Chondrocyte (in vitro differentiated cells): ENCODE data around the gene MSL1. TPM values are rescaled to one million over a fixed set of nuclear protein-coding genes. Genes with fewer than 3 reads are reported as not detected.

Experiments used
- DNase-seq: peaks from one replicate; pipeline ENCODE4 v3.0.0; 2021; ENCODE audit warnings: mixed read lengths, low spot score
- H3K27ac Mint-ChIP-seq: one replicate; pipeline ENCODE4 v1.8.0; 2021; ENCODE audit warnings: mild to moderate bottlenecking, moderate library complexity, mixed read lengths; ENCODE audit not compliant: unreplicated experiment
- H3K27me3 Mint-ChIP-seq: 2 replicates; pipeline ENCODE4 v1.8.0; 2021; ENCODE audit warnings: low read depth, mixed read lengths
- H3K36me3 Mint-ChIP-seq: 2 replicates; pipeline ENCODE4 v1.8.0; 2021; ENCODE audit warnings: low read depth, mixed read lengths
- H3K4me1 Mint-ChIP-seq: 2 replicates; pipeline ENCODE4 v1.8.0; 2021; ENCODE audit warnings: low read depth, mild to moderate bottlenecking, mixed read lengths
- H3K4me3 Mint-ChIP-seq: one replicate; pipeline ENCODE4 v1.8.0; 2021; ENCODE audit warnings: mild to moderate bottlenecking, moderate library complexity, mixed read lengths; ENCODE audit not compliant: unreplicated experiment
- H3K9me3 Mint-ChIP-seq: 2 replicates; pipeline ENCODE4 v1.8.0; 2021; ENCODE audit warnings: low read depth, mixed read lengths
- CTCF ChIP-seq: fragments of 200-600 bp; sonication (generic); IDR thresholded peaks from 2 replicates; pipeline ENCODE4 v1.5.0; 2021; ENCODE audit warnings: antibody characterized with exemption, mild to moderate bottlenecking, moderate library complexity
- total RNA-seq: library from RNA; stranded (reverse); gene quantifications from 3 replicates; pipeline ENCODE4 v1.2.1, GENCODE V29; 2021

MSL1 gene
- total RNA-seq, 1 donor from 2014 or later, result 96.2 TPM

GRCh38 chr17:40158438-40159013 is 36.8 kb downstream of the MSL1 start:
- peak overlapping the region; percentile 23 for H3K27ac Mint-ChIP-seq
- H3K9me3 Mint-ChIP-seq, result no peaks in the 10 kb centered on the region
- no peaks in the 10 kb centered on the region for H3K27me3 Mint-ChIP-seq
- peaks cover 26% of the 10 kb centered on the region for H3K36me3 Mint-ChIP-seq
- TF ChIP-seq CTCF, result no peak
- no peak for DNase-seq
- H3K4me1 Mint-ChIP-seq, result peaks cover 2% of the 10 kb centered on the region
- no peak overlapping the region for H3K4me3 Mint-ChIP-seq

GRCh38 chr17:40159456-40159855 is 37.7 kb downstream of the MSL1 start:
- Mint-ChIP-seq H3K27me3 (no peaks in the 10 kb centered on the region), H3K4me3 (no peak overlapping the region), H3K27ac (no peak overlapping the region), H3K36me3 (peaks cover 26% of the 10 kb centered on the region), H3K9me3 (no peaks in the 10 kb centered on the region), H3K4me1 (peaks cover 2% of the 10 kb centered on the region)
- no peak for DNase-seq
- no peak for TF ChIP-seq CTCF

DNA sequence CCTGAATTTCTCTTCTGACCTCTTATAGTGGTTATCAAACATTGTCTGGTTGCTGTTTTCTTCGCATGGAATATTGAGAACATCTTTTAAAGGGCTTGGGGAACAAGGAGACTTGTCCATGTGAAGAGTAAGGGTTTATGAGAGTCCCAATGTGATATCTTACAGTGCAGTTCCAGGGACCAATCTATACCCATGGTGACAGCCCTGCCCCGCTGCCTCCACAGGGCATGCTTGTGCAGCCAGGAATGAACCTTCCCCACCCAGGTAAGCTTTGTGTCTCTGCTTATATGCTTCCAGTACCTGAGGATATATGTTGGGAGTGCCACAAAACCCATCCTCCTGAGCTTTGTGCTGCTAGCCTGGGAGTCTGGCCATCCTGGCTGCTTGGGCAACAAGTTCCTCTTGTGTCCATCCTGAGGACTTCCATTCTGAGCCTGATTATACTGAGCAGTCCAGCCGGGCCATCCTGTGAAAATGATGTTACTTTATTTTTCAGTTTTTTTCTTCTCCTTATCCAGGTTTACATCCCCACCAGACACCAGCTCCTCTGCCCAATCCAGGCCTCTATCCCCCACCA is 46.0 kb downstream of the MSL1 start:
- Mint-ChIP-seq H3K27ac (peak overlapping the region; percentile 79), H3K27me3 (no peaks in the 10 kb centered on the region), H3K36me3 (peaks cover 41% of the 10 kb centered on the region), H3K4me3 (no peak overlapping the region), H3K4me1 (peaks cover 9% of the 10 kb centered on the region), H3K9me3 (no peaks in the 10 kb centered on the region)
- no peak for TF ChIP-seq CTCF
- DNase-seq, result no peak

- TF ChIP-seq CTCF, result peak; percentile 91
- Mint-ChIP-seq H3K4me1 (peaks cover 9% of the 10 kb centered on the region), H3K9me3 (no peaks in the 10 kb centered on the region), H3K4me3 (no peak overlapping the region), H3K36me3 (peaks cover 44% of the 10 kb centered on the region), H3K27ac (peak overlapping the region; percentile 79), H3K27me3 (no peaks in the 10 kb centered on the region)
- no peak for DNase-seq
These were observed 46.6 kb downstream of the MSL1 start for GRCh38 chr17:40168262-40168832.

GRCh38 chr17:40170325-40170724 is 48.6 kb downstream of the MSL1 start:
- peaks cover 9% of the 10 kb centered on the region for H3K4me1 Mint-ChIP-seq

More at GRCh38 chr17:40170325-40170724, 48.6 kb downstream of the MSL1 start:
- Mint-ChIP-seq H3K4me3 (no peak overlapping the region), H3K27me3 (no peaks in the 10 kb centered on the region), H3K9me3 (no peaks in the 10 kb centered on the region), H3K27ac (no peak overlapping the region), H3K36me3 (peaks cover 40% of the 10 kb centered on the region)
- TF ChIP-seq CTCF, result no peak
- no peak for DNase-seq
